ENCODE measurements around the gene TEX51.

Gene TEX51

GRCh38 chr2:126864861-126865260, 33.8 kb upstream of the TEX51 start:
- no peak for TF ChIP-seq CTCF (conservative IDR thresholded peaks at IDR 0.05; ENCODE audit: low read depth, low read length)

GRCh38 chr2:126866451-126866850, 32.2 kb upstream of the TEX51 start:
- no peak overlapping the region for H3K27ac ChIP-seq
- no peak overlapping the region for H2AFZ ChIP-seq (ENCODE audit: low read depth)
- no peaks in the 10 kb centered on the region for H3K27me3 ChIP-seq (ENCODE audit: insufficient read depth, low read depth)
- H4K20me1 ChIP-seq (ENCODE audit: insufficient read depth) = no peaks in the 10 kb centered on the region
- no peaks in the 10 kb centered on the region for H3K79me2 ChIP-seq (ENCODE audit: insufficient read depth, low read depth)
- H3K4me3 ChIP-seq (IDR thresholded peaks at IDR 0.05; ENCODE audit: insufficient read depth, low read depth, low read length) = no peak overlapping the region
- H3K9ac ChIP-seq = no peak overlapping the region
- no peaks in the 10 kb centered on the region for H3K36me3 ChIP-seq (ENCODE audit: insufficient read depth)
- H3K4me2 ChIP-seq = no peak overlapping the region
- no peak for TF ChIP-seq CTCF (conservative IDR thresholded peaks at IDR 0.05; ENCODE audit: low read depth, low read length)
- H3K4me1 ChIP-seq (ENCODE audit: low read depth, poor library complexity, severe bottlenecking) = no peaks in the 10 kb centered on the region

More at GRCh38 chr2:126864861-126865260, 33.8 kb upstream of the TEX51 start:
- H3K27ac ChIP-seq = no peak overlapping the region
- no peak overlapping the region for H3K9ac ChIP-seq
- no peaks in the 10 kb centered on the region for H3K79me2 ChIP-seq (ENCODE audit: insufficient read depth, low read depth)
- no peak overlapping the region for H3K4me3 ChIP-seq (IDR thresholded peaks at IDR 0.05; ENCODE audit: insufficient read depth, low read depth, low read length)
- no peaks in the 10 kb centered on the region for H4K20me1 ChIP-seq (ENCODE audit: insufficient read depth)
- no peak overlapping the region for H2AFZ ChIP-seq (ENCODE audit: low read depth)
- no peaks in the 10 kb centered on the region for H3K4me1 ChIP-seq (ENCODE audit: low read depth, poor library complexity, severe bottlenecking)
- H3K4me2 ChIP-seq = no peak overlapping the region
- H3K36me3 ChIP-seq (ENCODE audit: insufficient read depth) = no peaks in the 10 kb centered on the region
- H3K27me3 ChIP-seq (ENCODE audit: insufficient read depth, low read depth) = no peaks in the 10 kb centered on the region

- Histone ChIP-seq H3K27me3 (ENCODE audit: insufficient read depth, low read depth) (no peaks in the 10 kb centered on the region), H3K4me3 (IDR thresholded peaks at IDR 0.05; ENCODE audit: insufficient read depth, low read depth, low read length) (no peak overlapping the region), H3K4me1 (ENCODE audit: low read depth, poor library complexity, severe bottlenecking) (no peaks in the 10 kb centered on the region), H3K4me2 (no peak overlapping the region), H3K27ac (no peak overlapping the region), H3K36me3 (ENCODE audit: insufficient read depth) (no peaks in the 10 kb centered on the region), H3K79me2 (ENCODE audit: insufficient read depth, low read depth) (no peaks in the 10 kb centered on the region), H2AFZ (ENCODE audit: low read depth) (no peak overlapping the region), H3K9ac (no peak overlapping the region), H4K20me1 (ENCODE audit: insufficient read depth) (no peaks in the 10 kb centered on the region)
- TF ChIP-seq CTCF (conservative IDR thresholded peaks at IDR 0.05; ENCODE audit: low read depth, low read length) = no peak
Measured at GRCh38 chr2:126874961-126875360, 23.7 kb upstream of the TEX51 start.

GRCh38 chr2:126876631-126877030, 22.1 kb upstream of the TEX51 start:
- Histone ChIP-seq H3K36me3 (ENCODE audit: insufficient read depth) (no peaks in the 10 kb centered on the region), H3K4me1 (ENCODE audit: low read depth, poor library complexity, severe bottlenecking) (no peaks in the 10 kb centered on the region), H3K4me2 (no peak overlapping the region), H3K27me3 (ENCODE audit: insufficient read depth, low read depth) (no peaks in the 10 kb centered on the region), H4K20me1 (ENCODE audit: insufficient read depth) (no peaks in the 10 kb centered on the region), H3K79me2 (ENCODE audit: insufficient read depth, low read depth) (no peaks in the 10 kb centered on the region), H3K27ac (no peak overlapping the region), H2AFZ (ENCODE audit: low read depth) (no peak overlapping the region), H3K4me3 (IDR thresholded peaks at IDR 0.05; ENCODE audit: insufficient read depth, low read depth, low read length) (no peak overlapping the region), H3K9ac (no peak overlapping the region)
- TF ChIP-seq CTCF (conservative IDR thresholded peaks at IDR 0.05; ENCODE audit: low read depth, low read length) = no peak
